Measurements from ENCODE around the gene SCN1A.
"Not testable (repeated sequence)": the region's sequence is repeated elsewhere in the genome, so short reads cannot be mapped to it uniquely, and the experiment has no call there.

Gene SCN1A

DNA sequence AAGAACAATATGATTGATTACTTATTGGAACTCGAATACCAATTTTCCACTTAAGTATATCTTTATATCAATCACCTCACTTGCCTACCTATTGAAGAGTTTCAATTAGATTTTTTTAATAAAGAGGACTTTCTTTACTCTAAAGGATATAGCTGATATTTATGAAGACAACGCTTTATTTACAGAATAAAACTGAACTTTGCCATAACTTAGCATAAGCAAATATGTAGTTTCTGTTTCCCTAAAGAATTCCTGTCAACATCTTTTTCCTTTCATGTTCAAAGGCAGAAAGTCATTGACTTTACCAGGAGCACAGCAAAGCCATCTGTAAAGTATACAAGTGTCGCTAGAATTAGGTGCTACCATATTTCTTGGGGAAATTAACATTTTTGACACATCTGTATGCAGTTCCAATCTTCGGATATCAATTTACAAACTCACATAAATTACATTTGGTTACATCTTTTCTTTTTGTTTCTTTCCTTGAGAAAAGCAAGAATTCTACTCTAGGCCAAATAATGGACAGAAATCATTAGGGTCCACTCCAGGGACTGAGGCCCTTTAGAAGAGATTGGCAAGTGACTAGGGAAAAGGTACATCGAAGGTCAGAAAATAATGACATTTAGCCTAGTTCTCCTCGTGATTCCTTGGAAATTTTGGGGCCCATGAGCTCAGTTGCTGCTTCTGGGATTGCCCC is 7.5 kb upstream of the SCN1A start:
- DNase-seq = no peak

DNA sequence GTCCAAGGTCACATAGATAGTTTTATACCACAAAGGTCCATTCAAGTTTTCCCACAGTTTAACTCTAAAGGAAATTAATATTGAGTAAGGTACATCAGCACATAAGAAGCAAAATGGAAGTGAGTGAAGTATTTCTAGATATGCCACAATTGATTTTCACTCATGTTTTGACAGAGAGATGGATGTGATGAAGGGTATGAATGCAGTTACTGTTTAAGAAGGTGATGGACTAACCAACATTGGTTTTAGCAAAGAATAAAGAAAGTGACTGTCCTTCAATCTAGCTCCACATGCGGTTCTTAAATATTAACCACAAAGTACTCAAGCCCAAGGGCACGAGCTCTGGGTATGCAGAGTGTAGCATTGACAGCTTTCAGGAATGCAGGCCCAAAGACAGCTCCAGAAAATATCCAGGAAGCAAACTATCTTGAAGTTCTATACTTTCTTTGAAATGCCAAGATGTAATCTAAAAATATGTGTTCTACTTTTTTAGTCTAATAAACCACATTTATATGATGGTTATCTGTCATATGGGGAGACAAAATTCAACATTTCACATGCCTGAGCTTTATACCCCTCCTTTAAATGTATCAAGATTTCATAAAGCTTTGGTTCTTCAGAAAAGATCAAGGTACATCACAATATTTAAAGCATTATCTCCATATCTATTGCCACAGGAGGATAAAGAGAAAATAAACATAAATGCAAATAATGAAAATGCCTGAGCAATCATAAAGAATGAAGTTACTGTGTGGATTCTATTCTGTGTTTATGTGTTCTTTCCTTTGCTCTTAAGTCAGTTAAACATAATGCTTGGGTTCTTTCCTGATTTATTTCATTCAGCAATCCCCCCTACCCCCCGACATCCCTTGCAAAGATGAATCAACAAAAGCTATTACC is 6.7 kb upstream of the SCN1A start:
- no peak for DNase-seq

DNA sequence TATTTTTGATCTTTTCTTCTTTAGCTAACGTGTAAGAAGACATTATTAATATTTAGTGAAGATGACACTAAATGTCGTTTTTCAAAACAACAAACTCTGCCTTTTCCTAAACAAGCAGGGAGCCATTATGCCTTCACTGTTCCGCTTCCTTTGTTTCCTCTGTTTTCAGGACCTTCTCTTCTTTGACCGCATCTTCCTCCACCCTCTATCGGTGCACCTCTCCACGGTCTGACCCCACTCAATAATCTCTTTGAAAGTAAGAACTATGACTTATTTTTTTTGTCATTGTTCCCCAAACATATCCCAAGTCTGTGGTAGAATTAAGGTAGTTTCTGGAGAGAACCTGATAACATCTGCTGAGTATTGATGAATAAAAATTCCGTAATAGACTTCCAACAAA is 5.8 kb upstream of the SCN1A start:
- DNase-seq = no peak

DNA sequence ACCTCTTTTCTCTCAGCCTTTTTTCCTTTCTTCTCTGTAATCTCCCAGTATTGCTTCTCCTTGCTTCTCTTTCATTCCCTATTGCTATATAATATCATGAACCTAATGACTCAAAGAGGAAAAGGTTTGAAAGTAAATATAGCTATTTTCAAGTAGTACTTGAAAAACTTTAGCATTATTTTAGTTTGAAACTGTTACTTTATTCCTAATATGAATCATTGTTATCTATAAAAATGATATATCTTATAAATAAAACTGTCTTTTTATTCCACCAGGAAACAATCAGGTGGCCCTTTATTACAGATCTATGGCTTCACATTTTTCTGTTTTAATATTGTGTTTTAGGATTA is 311 bp upstream of the SCN1A start:
- DNase-seq = no peak

DNA sequence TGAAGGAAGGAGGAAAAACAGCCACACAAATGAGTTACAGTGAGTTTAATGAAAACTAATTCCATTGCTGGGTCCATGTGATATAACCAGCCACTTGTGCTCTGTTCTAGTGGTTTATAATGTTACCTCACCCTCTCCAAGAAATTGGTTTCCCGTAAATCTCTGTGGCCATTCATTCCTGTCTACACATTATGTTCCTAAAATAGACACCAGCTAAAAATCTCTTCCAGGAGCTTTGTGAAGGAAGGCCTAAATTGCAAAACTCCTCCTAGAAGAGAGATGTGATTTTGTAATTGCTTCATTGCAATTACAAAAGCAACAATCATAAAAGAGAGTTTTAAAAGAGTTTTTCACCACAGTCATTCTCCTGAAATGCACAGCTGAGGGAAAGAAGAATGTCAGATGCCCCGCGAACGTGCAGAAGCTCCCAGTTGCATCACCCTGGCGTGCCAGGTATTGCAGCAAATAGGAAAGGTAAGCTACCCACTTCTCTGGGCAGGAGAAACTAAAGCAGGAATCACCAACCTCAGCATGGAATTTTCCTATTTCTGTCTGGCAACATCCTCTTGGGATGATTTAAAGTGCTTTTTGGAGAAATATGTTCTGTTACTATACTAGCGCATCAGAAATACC is 1.7 kb downstream of the SCN1A start:
- no peak for DNase-seq

DNA sequence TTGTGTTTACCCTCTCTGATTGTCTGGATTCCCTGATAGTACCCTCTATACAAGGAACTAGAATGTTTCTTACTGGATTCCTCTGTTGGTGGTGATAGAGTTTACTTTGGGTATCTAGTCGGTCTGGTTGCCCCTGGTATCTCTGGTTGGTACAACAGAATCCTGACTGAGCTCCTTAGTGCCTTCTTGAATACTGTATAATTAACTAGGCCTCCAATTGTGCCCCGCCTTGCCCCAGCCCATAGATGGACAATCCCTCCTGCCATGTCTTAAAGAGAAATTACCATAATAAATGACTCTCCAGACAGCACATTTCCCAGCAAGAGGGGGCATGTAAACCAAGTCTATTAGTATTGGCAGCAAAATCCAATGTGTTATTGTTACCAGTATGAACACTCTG is 2.3 kb downstream of the SCN1A start:
- no peak for DNase-seq

DNA sequence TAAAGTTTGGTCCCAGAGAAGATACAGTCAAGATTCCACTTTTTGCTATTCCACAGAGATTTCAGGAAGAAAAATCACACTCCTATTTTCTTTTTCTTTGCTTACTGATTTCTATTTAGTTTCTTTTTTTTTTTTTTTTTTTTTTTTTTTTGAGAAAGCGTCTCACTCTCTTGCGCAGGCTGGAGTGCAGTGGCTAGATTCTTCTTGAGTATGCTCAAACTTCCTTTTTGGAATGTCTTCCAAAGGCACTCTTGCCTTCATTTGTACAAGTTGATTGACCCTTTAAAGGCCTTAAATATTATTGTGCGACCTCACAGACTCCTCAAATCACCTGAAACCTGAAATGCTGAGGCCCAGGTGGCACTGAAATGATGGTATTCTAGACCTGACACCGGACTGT is 9.6 kb downstream of the SCN1A start:
- DNase-seq = no peak

DNA sequence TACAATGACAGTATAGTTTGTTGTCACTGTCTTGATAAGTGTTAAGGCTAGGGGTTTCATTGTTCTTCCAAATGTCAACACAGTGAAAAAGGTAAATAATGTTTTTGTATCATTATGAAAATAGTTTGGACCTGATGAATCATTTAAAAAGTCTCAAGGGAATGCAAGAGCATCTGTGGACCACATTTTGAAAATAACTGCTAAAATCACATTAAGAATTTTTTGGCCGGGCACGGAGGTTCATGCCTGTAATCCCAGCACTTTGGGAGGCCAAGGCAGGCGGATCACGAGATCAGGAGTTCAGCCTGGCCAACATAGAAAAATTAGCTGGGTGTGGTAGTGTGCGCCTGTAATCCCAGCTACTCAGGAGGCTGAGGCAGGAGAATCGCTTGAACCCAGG is 10.3 kb downstream of the SCN1A start:
- DNase-seq = no peak

DNA sequence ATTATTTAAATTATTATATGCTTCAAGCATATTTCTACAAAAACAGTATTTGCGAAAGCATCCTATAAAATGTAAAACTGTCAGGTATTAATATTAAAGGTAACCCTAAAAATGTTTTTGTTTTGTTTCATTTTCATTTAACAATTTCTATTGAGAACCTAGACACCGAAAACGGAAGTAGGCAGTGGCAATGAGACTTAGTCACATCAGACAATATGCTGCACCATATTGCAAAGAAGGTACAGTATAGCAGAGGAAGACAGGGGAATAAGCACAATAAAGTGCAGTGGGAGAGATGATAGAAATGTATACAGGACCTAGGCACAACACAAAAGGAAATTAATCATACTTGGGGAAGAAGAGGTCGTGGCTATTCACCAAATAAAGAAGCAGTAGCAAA is 12.2 kb downstream of the SCN1A start:
- no peak for DNase-seq

DNA sequence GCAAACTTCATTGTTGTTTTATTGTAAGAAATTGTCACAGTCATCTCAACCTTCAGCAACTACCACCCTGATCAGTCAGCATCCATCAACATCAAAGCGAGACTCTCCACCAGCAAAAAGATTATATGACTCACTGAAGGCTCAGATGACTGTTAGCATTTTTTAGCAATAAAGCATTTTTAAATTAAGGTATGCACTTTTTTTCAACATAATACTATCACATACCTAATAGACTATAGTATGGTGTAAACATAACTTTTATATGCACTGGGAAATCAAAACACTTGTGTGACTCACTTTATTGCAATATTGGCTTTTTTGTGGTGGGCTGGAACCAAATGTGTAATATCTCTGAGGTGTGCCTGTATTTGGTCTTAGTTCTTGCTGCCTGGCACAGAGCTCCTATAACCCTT is 15.6 kb downstream of the SCN1A start:
- no peak for DNase-seq

DNA sequence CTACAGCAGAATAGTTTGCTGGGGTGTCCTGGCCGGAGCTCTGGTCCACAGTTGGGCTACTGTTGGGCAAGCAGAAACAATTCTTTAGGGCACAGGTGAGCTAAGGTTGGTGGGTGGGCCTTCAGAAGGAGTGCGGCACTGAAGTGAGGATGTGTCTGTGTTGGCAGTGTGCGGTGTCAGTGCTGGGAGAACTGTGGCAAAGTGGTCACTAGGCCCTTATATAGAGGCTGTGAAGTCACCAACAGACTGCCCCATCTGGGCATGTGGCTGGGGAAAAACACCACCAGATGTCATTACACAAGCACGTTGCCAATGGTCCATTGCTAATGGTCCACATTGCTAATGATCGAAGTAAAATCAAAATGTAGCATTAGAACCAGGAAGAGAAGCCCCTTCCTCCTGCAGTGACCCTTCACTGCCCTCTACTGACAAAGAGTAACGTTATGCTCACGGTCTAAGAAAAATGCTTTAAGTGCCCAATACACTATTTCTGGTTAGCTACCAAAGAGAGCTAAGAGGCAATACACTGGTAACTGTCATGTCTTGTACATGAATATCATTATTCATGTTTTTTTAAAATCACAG is 21.3 kb downstream of the SCN1A start:
- no peak for DNase-seq

DNA sequence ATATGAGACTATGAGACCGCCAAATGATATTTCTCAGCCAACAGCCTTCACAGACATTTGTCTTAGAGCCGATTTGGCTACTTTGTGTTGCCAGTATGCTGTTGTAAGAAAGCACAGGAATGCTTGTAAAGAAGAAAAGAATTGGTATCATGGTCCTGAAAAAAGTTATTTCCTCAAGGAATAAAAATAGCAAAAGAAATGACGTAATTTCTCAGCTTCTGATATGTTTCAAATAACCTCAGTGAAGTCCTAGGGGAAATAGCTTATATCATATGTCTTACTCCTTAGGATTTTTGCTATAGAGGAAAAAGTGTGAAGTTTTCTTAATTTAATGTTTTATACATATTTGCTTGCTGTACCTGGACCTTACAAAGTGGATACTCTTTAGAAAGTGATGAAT is 23.0 kb downstream of the SCN1A start:
- no peak for DNase-seq

DNA sequence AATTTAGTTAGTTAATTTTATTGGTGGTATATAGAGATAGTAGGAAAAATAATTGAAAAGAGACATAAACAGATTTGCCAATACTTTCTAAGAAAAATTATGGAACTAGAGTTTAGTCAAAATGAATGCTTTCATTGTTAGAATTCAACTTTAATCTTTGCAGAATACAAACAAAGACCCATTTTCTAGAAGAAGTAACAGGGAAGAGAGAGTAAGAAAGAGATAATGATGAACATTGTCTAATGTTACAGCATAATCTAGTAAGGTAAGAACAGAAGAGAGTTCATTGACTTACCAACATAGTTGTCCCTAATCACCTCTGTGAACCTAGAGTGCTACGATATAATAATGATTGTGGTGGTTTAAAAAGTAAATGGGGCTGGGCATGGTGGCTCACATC is 23.7 kb downstream of the SCN1A start:
- DNase-seq = no peak

DNA sequence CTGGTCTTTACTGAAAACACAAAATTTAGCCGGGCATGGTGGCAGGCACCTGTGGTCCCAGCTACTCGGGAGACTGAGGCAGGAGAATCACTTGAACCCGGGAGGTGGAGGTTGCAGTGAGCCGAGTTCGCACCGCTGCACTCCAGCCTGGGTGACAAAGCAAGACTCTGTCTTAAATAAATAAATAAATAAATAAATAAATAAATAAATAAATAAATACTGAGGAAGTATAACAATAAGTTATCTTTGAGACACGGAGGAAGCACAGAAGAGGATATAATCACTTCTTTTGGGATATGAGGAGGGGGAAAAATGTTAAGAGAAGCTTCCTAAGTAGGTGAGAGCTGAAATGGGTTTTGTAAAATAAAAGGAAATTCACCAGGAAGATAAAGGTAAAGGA is 24.5 kb downstream of the SCN1A start:
- not testable (repeated sequence) for DNase-seq

DNA sequence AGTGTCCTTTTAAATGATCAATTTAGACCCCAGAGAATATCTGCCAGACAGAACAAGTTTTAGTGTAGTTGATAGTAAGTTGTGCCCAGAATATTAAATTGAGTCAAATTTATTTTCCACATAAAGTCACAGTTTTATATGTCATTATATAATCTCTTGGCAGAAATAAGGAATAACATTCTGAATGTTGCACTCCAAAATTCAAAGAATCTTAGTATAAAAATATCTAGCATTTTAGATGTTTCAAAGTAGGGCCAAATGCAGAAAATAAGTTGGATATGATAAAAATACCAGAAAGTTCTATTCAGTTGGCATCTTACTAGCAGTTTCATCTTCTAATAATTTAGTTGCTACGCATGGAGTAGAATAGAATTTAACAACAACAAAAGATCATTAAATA is 33.5 kb downstream of the SCN1A start:
- no peak for DNase-seq

DNA sequence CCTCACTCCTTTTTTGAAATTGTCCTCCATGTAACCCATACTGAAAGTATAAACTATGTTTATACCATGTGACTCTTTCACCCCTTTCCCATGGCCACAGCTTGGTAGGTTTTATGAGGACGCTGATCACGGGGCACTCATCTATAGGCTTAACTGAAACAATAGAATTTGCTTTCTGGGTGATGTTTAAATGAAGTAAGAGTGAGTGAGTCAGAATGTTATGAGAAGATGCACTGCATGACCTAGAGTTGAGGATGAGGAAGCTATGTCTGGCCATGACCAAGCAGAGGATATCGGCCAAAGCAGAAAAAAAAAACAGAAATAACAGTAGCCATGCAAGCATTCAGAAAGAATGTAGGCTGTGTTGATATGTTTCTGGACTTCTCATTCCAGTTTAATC is 34.9 kb downstream of the SCN1A start:
- DNase-seq = no peak

DNA sequence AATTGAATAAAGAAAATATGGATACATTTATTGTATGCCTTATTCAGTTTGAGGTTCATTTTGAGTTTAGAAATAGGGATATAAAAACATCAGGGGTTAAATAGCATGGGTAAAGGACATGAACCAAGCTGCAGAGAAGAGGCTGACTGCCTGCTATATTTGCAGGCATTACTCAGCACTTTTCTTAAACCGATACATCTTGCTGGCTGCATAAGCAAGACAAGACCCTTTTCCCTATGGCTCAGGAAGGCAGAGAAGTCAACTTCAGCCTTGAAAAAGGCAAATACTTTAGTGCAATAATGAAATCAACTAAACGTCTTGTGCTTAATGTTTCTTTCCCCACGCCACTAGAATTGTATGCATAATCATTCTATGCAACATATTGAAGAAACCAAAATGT is 36.4 kb downstream of the SCN1A start:
- DNase-seq = no peak

DNA sequence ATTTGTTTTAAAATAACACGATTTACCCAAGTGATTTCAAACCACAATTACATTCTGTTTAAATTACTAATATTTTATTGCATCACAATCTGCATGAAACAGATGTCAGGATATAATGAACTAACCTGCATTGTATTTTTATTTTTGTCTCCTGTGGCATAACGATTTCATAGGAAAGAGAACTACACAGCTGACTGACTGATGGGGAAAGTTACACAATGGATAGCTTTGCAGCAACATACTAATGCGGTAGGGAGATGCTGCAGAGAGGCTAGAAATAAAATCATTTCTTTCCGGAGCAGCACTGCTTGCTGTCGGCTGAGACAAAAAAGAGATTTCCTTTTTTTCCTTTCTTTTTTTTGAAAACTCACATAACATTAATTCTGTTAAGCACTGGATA is 36.9 kb downstream of the SCN1A start:
- DNase-seq = no peak

DNA sequence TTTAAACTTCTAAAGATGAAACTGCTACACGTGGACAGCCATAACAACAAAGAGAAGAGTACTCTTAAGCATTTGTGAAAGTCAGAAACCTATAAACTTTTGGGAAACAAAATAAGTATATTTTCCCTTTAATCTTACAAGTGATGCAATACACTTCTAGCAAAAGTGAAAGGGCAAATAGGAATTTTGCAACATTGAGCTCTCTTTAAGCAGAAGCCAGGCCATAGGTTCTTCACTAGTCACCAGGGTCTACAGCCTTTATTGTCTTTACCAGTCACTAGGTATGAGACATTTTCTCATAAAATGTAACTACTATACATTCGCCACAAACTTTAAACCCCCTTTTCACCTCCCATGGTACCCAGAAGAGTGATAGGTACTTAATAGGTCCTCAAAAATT is 37.5 kb downstream of the SCN1A start:
- no peak for DNase-seq

DNA sequence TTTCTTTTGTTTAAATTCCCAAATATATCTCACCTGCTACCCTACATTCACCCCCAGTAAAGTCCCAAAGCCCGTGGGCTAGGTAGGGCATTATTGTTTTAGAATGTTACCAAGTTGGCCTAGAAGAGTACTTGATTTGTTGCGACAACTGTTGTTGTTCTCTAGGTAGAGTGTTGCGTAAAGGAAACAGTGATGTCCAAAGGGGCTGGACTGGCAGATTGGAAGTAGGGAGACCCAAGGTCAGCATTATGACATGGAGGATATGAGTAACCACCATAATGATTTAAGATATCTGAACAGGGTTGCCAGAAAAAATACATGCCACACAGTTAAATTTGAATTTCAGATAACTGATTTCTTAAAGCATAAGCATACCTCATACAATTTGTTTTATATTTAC is 39.2 kb downstream of the SCN1A start:
- DNase-seq = no peak

DNA sequence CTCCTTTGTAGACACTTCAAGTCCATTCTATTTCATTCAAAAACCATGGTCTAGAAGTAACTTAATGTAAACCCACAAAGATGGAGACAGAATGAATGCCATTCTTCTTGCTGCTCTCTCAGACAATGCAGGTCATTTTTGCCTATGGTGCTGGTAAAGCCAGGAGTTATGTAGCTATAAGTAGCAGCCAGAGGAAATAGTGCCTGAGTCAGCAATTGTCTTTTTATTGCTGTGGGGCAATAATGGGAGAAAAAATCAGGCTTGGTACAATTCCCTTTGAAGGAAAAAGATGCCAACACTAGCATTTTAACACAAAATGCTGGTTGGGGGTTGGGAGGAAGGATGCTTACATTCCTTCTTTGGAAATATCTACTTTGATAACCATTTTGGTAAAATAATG is 43.5 kb downstream of the SCN1A start:
- no peak for DNase-seq

DNA sequence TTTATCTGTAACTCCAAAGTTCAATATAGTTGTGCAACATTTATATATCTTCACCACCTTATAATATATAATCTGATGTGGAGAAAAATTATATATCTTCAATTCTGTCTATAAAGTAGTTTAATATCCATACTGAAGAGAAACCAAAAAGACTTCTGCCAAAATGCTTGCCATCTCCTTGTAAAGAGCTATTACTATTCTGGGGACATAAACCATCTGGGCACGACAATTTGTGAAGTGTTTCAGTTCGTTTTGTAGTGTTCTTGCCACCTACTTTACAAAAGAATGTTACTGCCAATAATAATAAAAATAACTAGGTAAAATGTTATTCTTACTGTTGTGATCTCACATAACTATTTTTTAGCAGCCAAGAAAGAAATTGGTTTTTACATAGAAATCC is 45.1 kb downstream of the SCN1A start:
- no peak for DNase-seq

DNA sequence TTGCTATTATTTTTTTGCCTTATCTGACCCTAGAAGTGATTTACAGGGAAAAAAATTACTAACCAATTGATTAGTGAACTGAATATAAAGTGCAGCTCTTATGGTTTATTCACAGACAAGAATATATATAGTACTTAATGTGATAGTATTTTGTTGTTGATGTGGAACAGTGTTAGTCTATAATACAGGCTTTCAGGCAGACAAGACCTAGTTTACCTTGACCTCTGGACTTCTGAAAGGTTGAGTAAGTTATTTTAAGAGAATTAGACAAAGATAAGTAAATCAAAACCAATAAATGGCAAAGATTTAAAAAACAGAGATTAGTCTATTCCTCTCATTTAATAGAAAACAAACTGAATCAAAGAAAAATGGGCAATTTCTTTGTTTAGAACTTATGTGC is 46.0 kb downstream of the SCN1A start:
- no peak for DNase-seq

DNA sequence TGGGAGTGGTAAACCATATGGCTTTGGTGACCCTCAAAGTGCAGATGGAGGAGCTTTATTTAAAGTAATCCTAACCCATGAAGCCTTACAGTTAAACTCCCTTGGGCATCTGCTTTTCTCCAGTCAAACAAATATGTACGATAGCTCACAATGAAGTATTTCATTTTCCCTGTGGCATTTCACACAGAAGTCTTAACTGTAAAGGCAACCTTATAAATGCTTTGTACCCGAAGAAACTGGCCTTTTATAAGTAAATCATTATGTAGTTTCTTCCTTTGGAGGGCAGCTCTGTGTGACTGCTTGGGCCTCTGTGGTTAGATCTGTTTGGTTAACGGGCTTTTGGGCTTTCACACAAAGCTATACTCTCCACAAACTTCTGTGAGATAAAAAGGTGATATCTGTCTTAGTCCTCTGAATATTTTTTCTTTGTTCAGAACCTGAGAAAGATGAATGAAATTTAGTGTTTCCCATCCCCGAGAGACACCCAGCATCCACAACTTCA is 46.6 kb downstream of the SCN1A start:
- DNase-seq = no peak

All from NCI-H510A (cell line).